Fibroblast of lung (primary cell): ENCODE data around the gene PSAP. TPM values are rescaled to one million over a fixed set of nuclear protein-coding genes. Genes with fewer than 3 reads are reported as not detected.

Experiments
- DNase-seq, 2 donors: peaks; one replicate each; pipeline versions ENCODE4 v3.0.0 to v3.0.0-alpha.2; 2010; ENCODE audit warnings: low read depth in 2 of 2
- H2AFZ ChIP-seq: 2 replicates; pipeline ENCODE4 v1.5.1; 2012; ENCODE audit warnings: low read length, control low read depth, inconsistent platforms
- H3K27ac ChIP-seq: 2 replicates; pipeline ENCODE4 v1.5.1; 2011; ENCODE audit warnings: low read length, control low read depth; ENCODE audit not compliant: insufficient read depth
- H3K27me3 ChIP-seq: 2 replicates; pipeline ENCODE4 v1.5.1; 2011; ENCODE audit warnings: mild to moderate bottlenecking, low read length; ENCODE audit not compliant: control insufficient read depth, insufficient read depth
- H3K36me3 ChIP-seq: 2 replicates; pipeline ENCODE4 v1.5.1; 2011; ENCODE audit warnings: low read length; ENCODE audit not compliant: control insufficient read depth, insufficient read depth
- H3K4me1 ChIP-seq: 2 replicates; pipeline ENCODE4 v1.5.1; 2011; ENCODE audit warnings: low read length; ENCODE audit not compliant: control insufficient read depth, insufficient read depth; ENCODE audit errors: extremely low read depth
- H3K4me2 ChIP-seq: 2 replicates; pipeline ENCODE4 v1.5.1; 2011; ENCODE audit warnings: low read length, control low read depth; ENCODE audit not compliant: insufficient read depth; ENCODE audit errors: extremely low read depth
- H3K4me3 ChIP-seq, 4 experiments: fragments of 200-600 bp in 1 of 4; sonication (generic) in 1 of 4; replicated peaks in 1 of 4; 2 replicates each; pipeline ENCODE4 v1.5.1; 2011 to 2016; ENCODE audit warnings: low read length in 4 of 4, low read depth in 3 of 4, mild to moderate bottlenecking in 3 of 4, control low read depth in 2 of 4, inconsistent platforms in 1 of 4, mixed read lengths in 1 of 4; ENCODE audit not compliant: insufficient read depth in 1 of 4; ENCODE audit errors: control extremely low read depth in 1 of 4
- H3K79me2 ChIP-seq: 2 replicates; pipeline ENCODE4 v1.5.1; 2012; ENCODE audit warnings: mild to moderate bottlenecking, low read length, inconsistent platforms; ENCODE audit not compliant: control insufficient read depth, insufficient read depth
- H3K9ac ChIP-seq: 2 replicates; pipeline ENCODE4 v1.5.1; 2011; ENCODE audit warnings: mild to moderate bottlenecking, low read length, control low read depth; ENCODE audit not compliant: insufficient read depth
- H3K9me3 ChIP-seq: 2 replicates; pipeline ENCODE4 v1.5.1; 2012; ENCODE audit warnings: low read depth, low read length; ENCODE audit not compliant: control insufficient read depth, insufficient read depth
- H4K20me1 ChIP-seq: 2 replicates; pipeline ENCODE4 v1.5.1; 2011; ENCODE audit warnings: low read length; ENCODE audit not compliant: control insufficient read depth, insufficient read depth; ENCODE audit errors: extremely low read depth
- EZH2 ChIP-seq: IDR thresholded peaks from 2 replicates; pipeline ENCODE4 v1.5.1; 2012; ENCODE audit warnings: low read length, control low read depth, mild to moderate bottlenecking; ENCODE audit errors: missing control alignments
- polyA plus RNA-seq, 2 donors: library from polyadenylated mRNA; depleted of rRNA in 1 of 2; stranded (reverse) in 1 of 2; unstranded in 1 of 2; fragments of >200 nt; gene quantifications; 2 replicates each; pipeline ENCODE4 v1.2.1, GENCODE V29; 2011 to 2012; ENCODE audit warnings: missing spikeins in 1 of 2
- total RNA-seq: library from RNA; depleted of rRNA; stranded (reverse); fragments of >200 nt; gene quantifications from 2 replicates; pipeline ENCODE4 v1.2.1, GENCODE V29; 2014
- TF ChIP-seq, protein P1 (sequence below), 2 donors: IDR thresholded peaks in 1 of 2; conservative IDR thresholded peaks in 1 of 2; 1 replicate in 1 of 2; 2 replicates in 1 of 2; pipeline ENCODE4 v1.5.1; 2011 to 2012; ENCODE audit warnings: low read length in 2 of 2, control low read depth in 1 of 2, inconsistent platforms in 1 of 2, low read depth in 1 of 2, mild to moderate bottlenecking in 1 of 2

Gene PSAP
- total and polyA plus RNA-seq, 2 donors (not counting 1 experiment from before 2014, with no cell fraction given): 1,180 to 1,566 TPM

- no peaks in the 10 kb centered on the region for H3K4me1 ChIP-seq
- no peak overlapping the region for H3K27ac ChIP-seq
- no peaks in the 10 kb centered on the region for H4K20me1 ChIP-seq
- H3K4me3 ChIP-seq: no peak overlapping the region
- H3K36me3 ChIP-seq: peaks cover 26% of the 10 kb centered on the region
- H3K9ac ChIP-seq: no peak overlapping the region
- no peak overlapping the region for H2AFZ ChIP-seq
- no peak for DNase-seq
- no peaks in the 10 kb centered on the region for H3K9me3 ChIP-seq
- H3K79me2 ChIP-seq: no peaks in the 10 kb centered on the region
- no peak overlapping the region for H3K4me2 ChIP-seq
- H3K27me3 ChIP-seq: no peaks in the 10 kb centered on the region
- TF ChIP-seq EZH2: no peak
- TF ChIP-seq, protein P1, sequence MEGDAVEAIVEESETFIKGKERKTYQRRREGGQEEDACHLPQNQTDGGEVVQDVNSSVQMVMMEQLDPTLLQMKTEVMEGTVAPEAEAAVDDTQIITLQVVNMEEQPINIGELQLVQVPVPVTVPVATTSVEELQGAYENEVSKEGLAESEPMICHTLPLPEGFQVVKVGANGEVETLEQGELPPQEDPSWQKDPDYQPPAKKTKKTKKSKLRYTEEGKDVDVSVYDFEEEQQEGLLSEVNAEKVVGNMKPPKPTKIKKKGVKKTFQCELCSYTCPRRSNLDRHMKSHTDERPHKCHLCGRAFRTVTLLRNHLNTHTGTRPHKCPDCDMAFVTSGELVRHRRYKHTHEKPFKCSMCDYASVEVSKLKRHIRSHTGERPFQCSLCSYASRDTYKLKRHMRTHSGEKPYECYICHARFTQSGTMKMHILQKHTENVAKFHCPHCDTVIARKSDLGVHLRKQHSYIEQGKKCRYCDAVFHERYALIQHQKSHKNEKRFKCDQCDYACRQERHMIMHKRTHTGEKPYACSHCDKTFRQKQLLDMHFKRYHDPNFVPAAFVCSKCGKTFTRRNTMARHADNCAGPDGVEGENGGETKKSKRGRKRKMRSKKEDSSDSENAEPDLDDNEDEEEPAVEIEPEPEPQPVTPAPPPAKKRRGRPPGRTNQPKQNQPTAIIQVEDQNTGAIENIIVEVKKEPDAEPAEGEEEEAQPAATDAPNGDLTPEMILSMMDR (conservative IDR thresholded peaks at IDR 0.05 in 1 of 2, IDR thresholded peaks at IDR 0.05 in 1 of 2; ENCODE audit: low read depth in 1 of 2, low read length in 2 of 2): no peak
Measured at GRCh38 chr10:71815515-71816130, 35.4 kb downstream of the PSAP start.

- no peaks in the 10 kb centered on the region for H3K27me3 ChIP-seq
- DNase-seq: no peak
- no peaks in the 10 kb centered on the region for H4K20me1 ChIP-seq
- H3K9me3 ChIP-seq: no peaks in the 10 kb centered on the region
- H3K9ac ChIP-seq: no peak overlapping the region
- TF ChIP-seq, protein P1 (conservative IDR thresholded peaks at IDR 0.05 in 1 of 2, IDR thresholded peaks at IDR 0.05 in 1 of 2; ENCODE audit: low read depth in 1 of 2, low read length in 2 of 2): no peak
- no peak for TF ChIP-seq EZH2
- no peaks in the 10 kb centered on the region for H3K4me1 ChIP-seq
- no peak overlapping the region for H3K4me2 ChIP-seq
- H2AFZ ChIP-seq: no peak overlapping the region
- no peak overlapping the region for H3K27ac ChIP-seq
- no peak overlapping the region for H3K4me3 ChIP-seq
- peaks cover 20% of the 10 kb centered on the region for H3K36me3 ChIP-seq
- H3K79me2 ChIP-seq: no peaks in the 10 kb centered on the region
Measured at GRCh38 chr10:71814922-71815411, 36.1 kb downstream of the PSAP start.

- Histone ChIP-seq H3K79me2 (no peaks in the 10 kb centered on the region), H2AFZ (no peak overlapping the region), H3K36me3 (peaks cover 8% of the 10 kb centered on the region), H3K4me1 (no peaks in the 10 kb centered on the region), H4K20me1 (peaks cover 2% of the 10 kb centered on the region), H3K27ac (no peak overlapping the region), H3K4me3 (no peak overlapping the region), H3K9me3 (no peaks in the 10 kb centered on the region), H3K4me2 (no peak overlapping the region), H3K9ac (no peak overlapping the region), H3K27me3 (no peaks in the 10 kb centered on the region)
- DNase-seq: no peak
- TF ChIP-seq, protein P1 (conservative IDR thresholded peaks at IDR 0.05 in 1 of 2, IDR thresholded peaks at IDR 0.05 in 1 of 2; ENCODE audit: low read depth in 1 of 2, low read length in 2 of 2): no peak
- TF ChIP-seq EZH2: no peak
Measured at GRCh38 chr10:71812913-71813590, 38.0 kb downstream of the PSAP start.
